ENCODE results near the gene ADPRHL1. TPM values are rescaled to one million over a fixed set of nuclear protein-coding genes. Genes with fewer than 3 reads are reported as not detected.

Gene ADPRHL1
- total and polyA plus RNA-seq, 4 donors: 0.28 to 0.67 (median 0.55) TPM

DNA sequence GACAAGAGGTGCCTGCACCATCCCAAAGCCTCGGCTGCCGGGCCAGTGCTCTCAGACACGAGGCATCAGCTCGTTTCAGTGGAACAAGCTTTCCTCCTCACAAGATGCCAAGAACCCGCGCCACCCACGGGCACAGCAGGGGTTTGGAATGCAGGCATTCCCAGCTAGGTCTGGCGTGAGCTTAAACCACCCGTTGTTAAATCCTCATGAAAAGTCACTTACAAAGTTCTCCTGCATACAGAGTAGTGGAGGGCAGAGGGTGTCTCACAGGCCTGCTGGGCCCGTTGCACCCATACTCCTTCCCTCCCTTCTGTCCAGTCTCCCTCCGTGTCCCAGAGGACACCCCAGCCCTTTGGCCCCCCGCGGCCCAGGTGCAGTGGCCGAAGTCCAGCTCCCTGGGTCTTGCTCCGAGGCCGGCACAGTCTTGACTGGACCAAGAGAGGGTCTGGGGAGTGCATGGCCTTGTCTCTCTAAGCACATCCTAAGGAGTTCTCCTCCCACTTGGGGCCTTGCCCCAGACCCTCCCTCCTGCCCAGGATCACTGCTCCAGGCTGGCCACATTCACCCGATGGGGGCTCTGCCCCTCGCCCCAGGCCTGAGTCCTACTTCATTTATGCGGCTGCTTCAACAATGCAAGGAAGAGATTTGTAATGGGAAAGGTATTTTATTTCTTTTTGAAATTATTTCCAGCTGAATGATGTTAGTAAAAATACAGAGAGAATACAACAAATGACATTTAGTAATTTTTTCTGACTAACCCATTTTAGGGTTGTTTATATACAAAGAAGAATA is 54.1 kb downstream of the ADPRHL1 start:
- H3K9me3 ChIP-seq (ENCODE audit: control insufficient read depth in 4 of 4, low read length in 3 of 4): no peaks in the 10 kb centered on the region
- no peak for DNase-seq (ENCODE audit: low spot score)
- H3K9ac ChIP-seq (ENCODE audit: low read depth in 1 of 2, low read length in 2 of 2): no peak overlapping the region
- H3K27ac ChIP-seq (ENCODE audit: low read depth in 1 of 2, low read length in 2 of 2): no peak overlapping the region
- 87% methylated on average over 19 of the region's 19 CpGs for WGBS
- peaks cover under 1 to 12% (median 10%) of the 10 kb centered on the region in 4 donors for H3K4me1 ChIP-seq (ENCODE audit: control insufficient read depth in 4 of 4, insufficient read depth in 4 of 4, low read length in 3 of 4)
- H3K36me3 ChIP-seq (ENCODE audit: control insufficient read depth in 4 of 4, insufficient read depth in 3 of 4, low read depth in 1 of 4, low read length in 3 of 4): no peaks in the 10 kb centered on the region
- H3K27me3 ChIP-seq (ENCODE audit: control insufficient read depth in 4 of 4, insufficient read depth in 4 of 4, low read length in 3 of 4): no peaks in the 10 kb centered on the region
- TF ChIP-seq HNF4A (conservative IDR thresholded peaks at IDR 0.05) (no peak), TAF1 (conservative IDR thresholded peaks at IDR 0.05) (no peak), NR2F2 (IDR thresholded peaks at IDR 0.05) (no peak), YY1 (IDR thresholded peaks at IDR 0.05) (no peak), EGR1 (IDR thresholded peaks at IDR 0.05; ENCODE audit: low read depth in 2 of 2) (no peak), SP1 (IDR thresholded peaks at IDR 0.05) (no peak), HNF4G (IDR thresholded peaks at IDR 0.05) (no peak), RXRA (IDR thresholded peaks at IDR 0.05) (no peak), GABPA (IDR thresholded peaks at IDR 0.05 in 1 of 2, conservative IDR thresholded peaks at IDR 0.05 in 1 of 2) (no peak), FOXA1 (IDR thresholded peaks at IDR 0.05) (no peak), JUND (IDR thresholded peaks at IDR 0.05) (no peak), RAD21 (IDR thresholded peaks at IDR 0.05) (no peak)
- TF ChIP-seq, protein P1, sequence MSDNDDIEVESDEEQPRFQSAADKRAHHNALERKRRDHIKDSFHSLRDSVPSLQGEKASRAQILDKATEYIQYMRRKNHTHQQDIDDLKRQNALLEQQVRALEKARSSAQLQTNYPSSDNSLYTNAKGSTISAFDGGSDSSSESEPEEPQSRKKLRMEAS (IDR thresholded peaks at IDR 0.05): no peak
- TF ChIP-seq, protein P2, sequence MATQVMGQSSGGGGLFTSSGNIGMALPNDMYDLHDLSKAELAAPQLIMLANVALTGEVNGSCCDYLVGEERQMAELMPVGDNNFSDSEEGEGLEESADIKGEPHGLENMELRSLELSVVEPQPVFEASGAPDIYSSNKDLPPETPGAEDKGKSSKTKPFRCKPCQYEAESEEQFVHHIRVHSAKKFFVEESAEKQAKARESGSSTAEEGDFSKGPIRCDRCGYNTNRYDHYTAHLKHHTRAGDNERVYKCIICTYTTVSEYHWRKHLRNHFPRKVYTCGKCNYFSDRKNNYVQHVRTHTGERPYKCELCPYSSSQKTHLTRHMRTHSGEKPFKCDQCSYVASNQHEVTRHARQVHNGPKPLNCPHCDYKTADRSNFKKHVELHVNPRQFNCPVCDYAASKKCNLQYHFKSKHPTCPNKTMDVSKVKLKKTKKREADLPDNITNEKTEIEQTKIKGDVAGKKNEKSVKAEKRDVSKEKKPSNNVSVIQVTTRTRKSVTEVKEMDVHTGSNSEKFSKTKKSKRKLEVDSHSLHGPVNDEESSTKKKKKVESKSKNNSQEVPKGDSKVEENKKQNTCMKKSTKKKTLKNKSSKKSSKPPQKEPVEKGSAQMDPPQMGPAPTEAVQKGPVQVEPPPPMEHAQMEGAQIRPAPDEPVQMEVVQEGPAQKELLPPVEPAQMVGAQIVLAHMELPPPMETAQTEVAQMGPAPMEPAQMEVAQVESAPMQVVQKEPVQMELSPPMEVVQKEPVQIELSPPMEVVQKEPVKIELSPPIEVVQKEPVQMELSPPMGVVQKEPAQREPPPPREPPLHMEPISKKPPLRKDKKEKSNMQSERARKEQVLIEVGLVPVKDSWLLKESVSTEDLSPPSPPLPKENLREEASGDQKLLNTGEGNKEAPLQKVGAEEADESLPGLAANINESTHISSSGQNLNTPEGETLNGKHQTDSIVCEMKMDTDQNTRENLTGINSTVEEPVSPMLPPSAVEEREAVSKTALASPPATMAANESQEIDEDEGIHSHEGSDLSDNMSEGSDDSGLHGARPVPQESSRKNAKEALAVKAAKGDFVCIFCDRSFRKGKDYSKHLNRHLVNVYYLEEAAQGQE (IDR thresholded peaks at IDR 0.05): no peak
- TF ChIP-seq, protein P3, sequence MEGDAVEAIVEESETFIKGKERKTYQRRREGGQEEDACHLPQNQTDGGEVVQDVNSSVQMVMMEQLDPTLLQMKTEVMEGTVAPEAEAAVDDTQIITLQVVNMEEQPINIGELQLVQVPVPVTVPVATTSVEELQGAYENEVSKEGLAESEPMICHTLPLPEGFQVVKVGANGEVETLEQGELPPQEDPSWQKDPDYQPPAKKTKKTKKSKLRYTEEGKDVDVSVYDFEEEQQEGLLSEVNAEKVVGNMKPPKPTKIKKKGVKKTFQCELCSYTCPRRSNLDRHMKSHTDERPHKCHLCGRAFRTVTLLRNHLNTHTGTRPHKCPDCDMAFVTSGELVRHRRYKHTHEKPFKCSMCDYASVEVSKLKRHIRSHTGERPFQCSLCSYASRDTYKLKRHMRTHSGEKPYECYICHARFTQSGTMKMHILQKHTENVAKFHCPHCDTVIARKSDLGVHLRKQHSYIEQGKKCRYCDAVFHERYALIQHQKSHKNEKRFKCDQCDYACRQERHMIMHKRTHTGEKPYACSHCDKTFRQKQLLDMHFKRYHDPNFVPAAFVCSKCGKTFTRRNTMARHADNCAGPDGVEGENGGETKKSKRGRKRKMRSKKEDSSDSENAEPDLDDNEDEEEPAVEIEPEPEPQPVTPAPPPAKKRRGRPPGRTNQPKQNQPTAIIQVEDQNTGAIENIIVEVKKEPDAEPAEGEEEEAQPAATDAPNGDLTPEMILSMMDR (IDR thresholded peaks at IDR 0.05; ENCODE audit: low read depth, low read length, missing input control): no peak
- TF ChIP-seq, protein P4, sequence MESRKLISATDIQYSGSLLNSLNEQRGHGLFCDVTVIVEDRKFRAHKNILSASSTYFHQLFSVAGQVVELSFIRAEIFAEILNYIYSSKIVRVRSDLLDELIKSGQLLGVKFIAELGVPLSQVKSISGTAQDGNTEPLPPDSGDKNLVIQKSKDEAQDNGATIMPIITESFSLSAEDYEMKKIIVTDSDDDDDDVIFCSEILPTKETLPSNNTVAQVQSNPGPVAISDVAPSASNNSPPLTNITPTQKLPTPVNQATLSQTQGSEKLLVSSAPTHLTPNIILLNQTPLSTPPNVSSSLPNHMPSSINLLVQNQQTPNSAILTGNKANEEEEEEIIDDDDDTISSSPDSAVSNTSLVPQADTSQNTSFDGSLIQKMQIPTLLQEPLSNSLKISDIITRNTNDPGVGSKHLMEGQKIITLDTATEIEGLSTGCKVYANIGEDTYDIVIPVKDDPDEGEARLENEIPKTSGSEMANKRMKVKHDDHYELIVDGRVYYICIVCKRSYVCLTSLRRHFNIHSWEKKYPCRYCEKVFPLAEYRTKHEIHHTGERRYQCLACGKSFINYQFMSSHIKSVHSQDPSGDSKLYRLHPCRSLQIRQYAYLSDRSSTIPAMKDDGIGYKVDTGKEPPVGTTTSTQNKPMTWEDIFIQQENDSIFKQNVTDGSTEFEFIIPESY (IDR thresholded peaks at IDR 0.05): no peak
- TF ChIP-seq, protein P5, sequence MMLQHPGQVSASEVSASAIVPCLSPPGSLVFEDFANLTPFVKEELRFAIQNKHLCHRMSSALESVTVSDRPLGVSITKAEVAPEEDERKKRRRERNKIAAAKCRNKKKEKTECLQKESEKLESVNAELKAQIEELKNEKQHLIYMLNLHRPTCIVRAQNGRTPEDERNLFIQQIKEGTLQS (IDR thresholded peaks at IDR 0.05): no peak
- H3K4me3 ChIP-seq (ENCODE audit: low read depth in 1 of 3, low read length in 3 of 3): no peak overlapping the region
